Tibial artery (tissue), 4 donors: ENCODE results near the gene LAMA2.

ENCODE experiments used
- DNase-seq, 2 donors: peaks; one replicate each; pipeline ENCODE4 v3.0.0-alpha.2; 2019
- H3K27ac ChIP-seq, 2 donors: fragments of 200-600 bp; sonication (generic) in 1 of 2; 1 replicate in 1 of 2; 2 replicates in 1 of 2; pipeline ENCODE4 v1.5.1; 2018 to 2019; ENCODE audit warnings: mild to moderate bottlenecking in 1 of 2
- H3K27me3 ChIP-seq, 2 donors: fragments of 200-600 bp; sonication (generic) in 1 of 2; one replicate each; pipeline versions ENCODE4 v1.5.1 to v1.6.0; 2016 to 2019
- H3K36me3 ChIP-seq, 3 donors: fragments of 200-600 bp; sonication (generic) in 2 of 3; one replicate each; pipeline ENCODE4 v1.5.1; 2016 to 2019; ENCODE audit warnings: mild to moderate bottlenecking in 2 of 3
- H3K4me1 ChIP-seq, 4 donors: fragments of 200-600 bp; sonication (generic) in 2 of 4; 1 replicate in 3 of 4; 2 replicates in 1 of 4; pipeline ENCODE4 v1.5.1; 2016 to 2019
- H3K4me3 ChIP-seq, 2 donors: fragments of 200-600 bp; sonication (generic) in 1 of 2; 1 replicate in 1 of 2; 2 replicates in 1 of 2; pipeline ENCODE4 v1.5.1; 2018 to 2019; ENCODE audit warnings: mild to moderate bottlenecking in 2 of 2
- H3K9me3 ChIP-seq, 3 donors: fragments of 200-600 bp; sonication (generic) in 1 of 3; one replicate each; pipeline ENCODE4 v1.5.1; 2016 to 2019
- CTCF ChIP-seq, 2 experiments: fragments of 200-600 bp in 1 of 2; fragments of 450-650 bp in 1 of 2; IDR thresholded peaks; one replicate each; pipeline ENCODE4 v1.5.1; 2017 to 2019; ENCODE audit warnings: antibody characterized with exemption in 2 of 2, mild to moderate bottlenecking in 1 of 2, moderate library complexity in 1 of 2
- intact Hi-C: fragments of 100-400 bp; cut with DNase I; formaldehyde crosslinking; loops from one replicate; pipeline ENCODE4 v1.15.0; 2023; ENCODE audit warnings: low total_unique reads

LAMA2 gene

GRCh38 chr6:129411092-129411491 lies 528.2 kb downstream of the LAMA2 start:
- Histone ChIP-seq H3K36me3 (peaks cover 0 to 5% (median 0%) of the 10 kb centered on the region in 3 donors), H3K27ac (no peak overlapping the region), H3K9me3 (no peaks in the 10 kb centered on the region), H3K4me3 (no peak overlapping the region), H3K27me3 (no peaks in the 10 kb centered on the region), H3K4me1 (no peaks in the 10 kb centered on the region)
- no peak for DNase-seq
- TF ChIP-seq CTCF (IDR thresholded peaks at IDR 0.05) = no peak
- intact Hi-C loops = no loop called here

DNA sequence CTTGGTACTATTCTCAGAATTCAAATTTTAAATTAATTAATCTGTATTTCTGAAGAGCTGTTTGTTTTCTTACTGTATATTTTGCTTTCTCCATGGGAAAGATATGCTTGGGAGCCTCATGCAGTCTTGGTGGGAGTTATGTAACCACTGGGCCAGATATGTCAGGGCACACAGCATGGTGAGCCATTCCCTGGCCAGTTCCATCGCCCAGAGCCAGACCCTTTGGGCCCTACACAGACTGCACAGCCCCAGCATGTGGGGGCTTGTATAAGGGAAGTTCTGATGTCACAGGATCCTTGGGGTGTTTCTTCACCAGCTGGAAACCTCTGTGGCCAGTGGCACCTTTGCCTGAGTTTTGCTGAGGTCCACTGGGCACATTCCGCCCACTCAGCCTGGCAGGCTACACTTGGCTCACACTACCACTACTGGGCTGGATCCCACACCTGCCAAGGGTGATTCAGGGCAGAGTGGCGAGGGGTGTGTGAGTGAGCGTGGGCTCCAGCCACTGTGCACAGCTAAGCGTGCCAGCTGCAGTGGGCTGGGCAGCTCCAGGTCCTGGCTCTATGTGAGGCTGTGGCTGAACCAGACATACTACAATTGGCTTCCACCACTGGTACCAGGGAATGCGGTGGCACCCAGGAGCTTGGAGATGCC lies 533.5 kb downstream of the LAMA2 start:
- no peak for DNase-seq
- no peak overlapping the region for H3K27ac ChIP-seq
- intact Hi-C loops = no loop called here
- H3K4me1 ChIP-seq = no peaks in the 10 kb centered on the region
- no peaks in the 10 kb centered on the region for H3K9me3 ChIP-seq
- no peaks in the 10 kb centered on the region for H3K27me3 ChIP-seq
- TF ChIP-seq CTCF (IDR thresholded peaks at IDR 0.05) = no peak
- H3K4me3 ChIP-seq = no peak overlapping the region
- peaks cover 0 to 9% (median 0%) of the 10 kb centered on the region in 3 donors for H3K36me3 ChIP-seq

GRCh38 chr6:129417416-129418086 lies 534.6 kb downstream of the LAMA2 start:
- no peak for TF ChIP-seq CTCF (IDR thresholded peaks at IDR 0.05)
- Histone ChIP-seq H3K4me1 (no peaks in the 10 kb centered on the region), H3K27ac (no peak overlapping the region), H3K4me3 (no peak overlapping the region), H3K9me3 (no peaks in the 10 kb centered on the region), H3K27me3 (no peaks in the 10 kb centered on the region), H3K36me3 (peaks cover 0 to 17% (median 0%) of the 10 kb centered on the region in 3 donors)
- intact Hi-C loops = no loop called here
- DNase-seq = no peak

DNA sequence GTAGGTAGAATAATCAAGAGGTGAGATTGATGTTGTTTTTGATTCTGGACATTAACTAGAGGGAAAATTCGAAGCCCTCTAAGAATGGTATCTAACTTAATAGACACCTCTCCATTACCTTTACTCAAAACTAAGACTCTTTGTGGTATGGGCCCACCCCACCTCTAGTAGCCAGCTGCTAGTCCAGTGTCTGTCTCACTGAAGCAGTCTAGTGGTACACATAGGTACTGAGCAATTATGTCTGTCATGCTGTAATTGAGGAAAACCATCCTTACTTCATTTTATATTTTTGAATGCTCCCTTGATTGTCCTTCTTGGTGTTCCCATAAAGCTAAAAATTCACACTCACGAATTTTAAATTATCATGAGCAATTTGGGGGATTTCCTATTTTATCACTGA lies 536.4 kb downstream of the LAMA2 start:
- TF ChIP-seq CTCF (IDR thresholded peaks at IDR 0.05) = no peak

GRCh38 chr6:129426343-129426742 lies 543.4 kb downstream of the LAMA2 start:
- Histone ChIP-seq H3K36me3 (peaks cover 0 to 9% (median 6%) of the 10 kb centered on the region in 3 donors), H3K27ac (no peak overlapping the region), H3K4me3 (no peak overlapping the region), H3K27me3 (no peaks in the 10 kb centered on the region), H3K9me3 (no peaks in the 10 kb centered on the region), H3K4me1 (no peaks in the 10 kb centered on the region)
- TF ChIP-seq CTCF (IDR thresholded peaks at IDR 0.05) = no peak
- intact Hi-C loops = no loop called here
- DNase-seq = no peak

More for the DNA sequence above, 536.4 kb downstream of the LAMA2 start:
- DNase-seq = no peak
- Histone ChIP-seq H3K27ac (no peak overlapping the region), H3K4me3 (no peak overlapping the region), H3K27me3 (no peaks in the 10 kb centered on the region), H3K36me3 (peaks cover 0 to 17% (median 0%) of the 10 kb centered on the region in 3 donors), H3K4me1 (no peaks in the 10 kb centered on the region), H3K9me3 (no peaks in the 10 kb centered on the region)
- intact Hi-C loops = no loop called here
